Activated CD4-positive, alpha-beta T cell treated with anti-CD3 and anti-CD28 coated beads, Interleukin-2, Interleukin-6, amounts not matched to agents 100 ng/mL and 50 ng/mL, durations not matched to agents 16 hours and 8 hours (primary cell): ENCODE results near the gene ZNF385C.
A peak's percentile ranks its signal among the peaks of the same experiment; 100 is the strongest.
"Not testable (repeated sequence)": the region's sequence is repeated elsewhere in the genome, so short reads cannot be mapped to it uniquely, and the experiment has no call there.

ENCODE experiments used
- DNase-seq: peaks from one replicate; pipeline ENCODE4 v3.0.0-alpha.2; 2020

ZNF385C gene

DNA sequence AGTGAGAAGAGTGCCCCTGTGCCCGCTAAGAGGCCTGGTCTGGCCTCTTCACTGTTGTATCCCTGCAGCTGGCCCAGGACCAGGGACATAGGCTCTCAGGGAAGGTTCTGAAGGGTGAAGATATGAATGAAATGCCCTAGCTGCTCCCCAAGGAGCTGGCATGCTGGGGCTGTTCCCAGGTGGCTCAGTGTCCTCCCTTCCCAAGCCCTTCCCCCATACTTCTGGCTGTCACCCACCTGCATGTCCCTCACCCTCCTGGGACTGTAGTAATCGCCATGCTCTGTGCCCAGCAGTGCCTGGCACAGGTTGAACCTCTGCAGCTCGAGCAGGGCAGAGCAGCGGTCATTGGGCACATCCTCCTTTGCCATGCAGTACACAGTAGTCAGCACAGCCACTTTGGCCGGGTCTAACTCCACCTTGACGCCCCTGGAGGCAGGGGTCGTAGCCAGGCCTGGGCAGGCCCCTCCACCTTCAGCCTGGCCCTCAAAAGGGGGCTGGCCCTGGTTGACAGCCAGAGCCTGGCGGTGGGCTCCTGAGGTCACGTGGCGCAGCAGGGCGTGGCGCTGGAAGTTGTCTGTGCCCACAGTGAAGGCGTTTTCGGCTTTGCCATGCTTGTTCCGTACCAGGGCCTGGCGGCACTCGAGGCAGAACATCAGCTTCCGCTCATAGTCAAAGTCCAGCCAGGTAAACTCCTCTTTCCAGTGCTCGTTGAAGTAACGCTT, 55.5 kb downstream of the ZNF385C start:
- DNase-seq = no peak

DNA sequence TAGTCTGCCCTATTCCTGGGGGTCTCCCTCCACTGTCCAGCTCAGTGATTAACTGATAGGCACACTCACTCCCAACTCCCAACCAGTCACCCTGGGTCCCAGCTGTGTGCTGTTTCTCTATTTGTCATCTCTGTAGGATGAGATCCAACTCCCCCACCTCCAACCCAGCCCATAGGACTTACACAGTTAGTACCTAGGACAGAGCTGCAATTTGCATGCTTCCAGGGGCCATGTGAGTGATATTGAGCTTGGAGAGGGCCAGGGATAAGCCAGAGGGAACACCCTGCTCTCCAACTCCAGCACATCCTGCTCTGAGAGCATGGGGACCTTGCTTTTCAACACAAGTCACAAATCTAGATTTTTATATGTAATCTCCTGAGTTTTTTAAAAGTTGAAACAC, 56.7 kb downstream of the ZNF385C start:
- DNase-seq = no peak

DNA sequence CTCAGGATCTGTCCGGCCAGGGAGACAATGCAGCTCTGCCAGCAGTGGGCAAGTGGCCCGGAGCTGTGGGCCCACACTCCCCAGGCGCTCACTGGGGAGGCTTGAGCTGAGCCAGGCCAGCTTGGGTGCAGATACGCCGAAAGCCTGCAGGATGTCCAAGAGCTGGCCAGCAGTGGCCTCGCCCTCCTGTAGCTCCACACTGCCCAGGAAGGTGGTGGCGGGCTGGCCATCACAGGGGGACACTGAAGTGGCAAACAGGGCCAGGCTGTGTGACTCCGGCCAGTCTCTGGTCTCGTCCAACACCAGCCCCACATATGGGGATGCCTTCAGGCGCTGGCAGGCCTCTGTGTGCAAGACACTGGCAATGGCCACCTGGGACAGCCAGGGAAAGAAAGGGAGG, 57.5 kb downstream of the ZNF385C start:
- no peak for DNase-seq

DNA sequence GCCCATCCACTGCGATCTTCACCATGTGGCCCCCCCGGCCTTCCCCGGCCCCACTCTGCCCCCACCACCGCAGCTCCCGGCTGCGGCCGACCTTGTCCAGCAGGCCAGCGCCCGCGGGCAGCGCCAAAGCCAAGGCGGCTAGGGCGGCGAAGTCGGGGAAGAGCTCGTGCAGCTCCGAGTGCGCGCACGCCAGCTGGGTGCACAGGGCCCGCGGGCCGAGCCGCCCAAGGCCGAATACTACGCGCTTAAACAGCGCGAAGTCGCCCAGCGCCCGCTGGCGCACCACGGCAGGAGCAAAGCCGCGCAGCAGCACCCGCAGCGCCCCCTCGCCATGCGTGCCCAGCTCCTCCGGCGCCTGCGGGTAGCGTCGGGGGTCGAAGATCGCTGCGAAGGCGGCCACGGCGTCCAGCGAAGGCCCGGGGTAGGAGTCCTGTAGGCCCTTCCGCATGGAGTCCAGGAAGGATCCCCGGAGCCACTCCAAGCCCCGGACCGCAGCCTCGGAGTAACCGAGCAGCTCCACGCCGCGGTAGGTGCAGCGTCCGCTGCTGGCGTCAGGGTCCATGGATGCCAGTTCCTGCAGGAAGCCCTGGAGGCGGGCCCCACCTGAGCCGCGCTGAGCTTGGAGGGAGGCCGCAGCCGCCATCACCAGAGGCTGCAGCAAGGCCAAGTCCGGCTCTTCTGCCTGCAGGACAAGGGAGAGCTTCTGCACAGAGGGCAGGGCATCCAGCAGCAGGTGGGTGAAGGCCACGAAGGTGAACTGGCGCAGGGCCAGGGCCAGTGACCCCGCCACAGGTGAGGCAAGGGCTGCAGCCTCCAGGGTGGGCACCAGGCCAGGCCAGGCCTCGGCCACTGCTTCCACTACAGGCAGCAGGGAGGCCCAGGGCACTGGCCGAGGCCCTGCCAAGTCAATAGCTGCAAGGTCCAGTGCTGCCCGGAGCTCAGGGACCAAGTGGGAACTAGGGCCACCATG, 58.2 kb downstream of the ZNF385C start:
- DNase-seq = no peak

DNA sequence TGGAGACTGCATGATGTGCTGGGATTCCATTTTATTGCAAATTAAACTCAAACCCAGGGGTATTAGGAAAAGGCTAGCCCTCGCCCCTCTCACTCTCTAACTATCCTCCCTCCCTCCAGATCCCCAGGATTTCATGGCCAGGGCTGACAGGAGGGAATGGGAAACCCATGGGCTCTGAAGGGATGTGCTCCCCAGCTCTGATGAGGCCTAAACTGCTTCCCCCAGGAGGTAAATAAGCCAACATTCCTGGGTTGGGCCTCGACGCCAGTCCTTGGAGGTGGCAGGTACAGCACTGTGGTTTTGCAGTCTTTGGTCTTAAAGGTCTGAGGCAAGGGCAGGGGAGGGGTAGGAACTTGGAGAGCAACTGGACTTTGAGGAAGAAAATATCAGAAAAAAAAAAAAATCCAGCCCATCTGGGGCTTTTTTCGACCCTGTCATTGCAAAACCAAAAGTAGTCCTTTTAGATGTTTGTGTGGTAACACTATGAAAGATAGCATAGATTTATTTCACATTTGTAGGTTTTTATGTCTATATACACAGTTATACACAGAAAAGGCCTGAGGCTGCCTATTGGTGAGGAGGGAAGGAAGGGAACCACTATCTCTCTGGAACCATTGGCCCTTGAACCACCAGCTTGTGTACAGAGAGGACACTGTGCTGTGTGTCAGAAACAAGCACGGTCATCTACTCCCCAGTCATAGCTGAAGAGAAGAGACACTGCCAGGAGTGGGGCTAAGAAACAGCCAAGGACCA, 59.9 kb downstream of the ZNF385C start:
- DNase-seq = no peak

DNA sequence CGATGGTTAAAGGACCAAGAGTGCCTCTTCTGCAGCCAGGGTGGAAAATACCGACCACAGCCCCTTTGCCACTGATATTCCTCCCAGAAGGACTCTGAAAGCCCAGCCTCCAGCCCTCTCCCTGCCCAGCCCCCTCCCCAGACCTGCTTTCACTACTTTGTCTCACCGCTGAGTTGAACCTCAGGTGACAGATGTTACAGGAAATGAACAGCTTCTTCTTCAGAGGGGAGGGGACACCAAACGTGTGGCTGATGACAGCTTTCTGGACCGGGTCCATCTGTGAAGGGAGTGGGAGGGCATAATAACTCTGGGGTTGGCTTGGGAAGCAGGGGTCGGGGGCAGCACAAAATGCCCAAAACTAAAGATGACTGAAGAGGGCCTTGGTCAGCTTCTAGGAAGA, 64.2 kb downstream of the ZNF385C start:
- no peak for DNase-seq

DNA sequence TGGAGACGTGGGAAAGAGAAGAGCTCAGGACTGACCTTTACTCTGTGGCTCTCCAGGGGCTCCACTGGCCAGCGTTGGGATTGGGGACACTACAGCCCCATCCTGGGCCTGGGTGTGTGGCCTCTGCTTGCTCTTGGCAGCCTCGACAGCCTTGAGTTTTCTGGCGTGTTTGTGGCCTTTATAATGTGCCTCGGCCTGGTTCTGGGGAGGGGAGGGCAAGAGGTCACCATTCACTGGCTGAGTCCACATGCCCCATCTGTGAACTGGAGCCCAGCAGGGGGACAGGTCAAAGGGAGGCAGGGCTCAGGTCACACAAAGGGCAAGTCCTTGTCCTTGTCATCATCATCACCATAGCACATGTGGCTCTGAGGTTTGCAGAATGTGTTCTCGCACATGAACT, 66.7 kb downstream of the ZNF385C start:
- no peak for DNase-seq

DNA sequence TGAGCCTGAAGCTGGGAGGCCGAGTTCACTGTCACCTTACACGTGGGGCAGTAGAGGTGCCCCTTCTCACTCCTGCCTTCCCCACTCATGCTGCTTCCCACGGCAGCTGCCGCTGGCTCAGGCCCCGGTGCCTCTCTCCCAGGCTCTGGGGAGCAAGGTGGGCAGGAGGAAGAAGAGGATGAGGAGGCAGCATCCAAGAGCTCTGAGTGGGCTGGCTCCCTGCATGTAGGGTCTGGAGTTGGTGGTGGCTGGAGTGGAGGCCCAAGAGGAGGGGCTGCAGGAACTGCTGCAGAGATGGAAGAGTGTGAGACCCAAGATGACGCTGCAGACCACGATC, 69.5 kb downstream of the ZNF385C start:
- no peak for DNase-seq

DNA sequence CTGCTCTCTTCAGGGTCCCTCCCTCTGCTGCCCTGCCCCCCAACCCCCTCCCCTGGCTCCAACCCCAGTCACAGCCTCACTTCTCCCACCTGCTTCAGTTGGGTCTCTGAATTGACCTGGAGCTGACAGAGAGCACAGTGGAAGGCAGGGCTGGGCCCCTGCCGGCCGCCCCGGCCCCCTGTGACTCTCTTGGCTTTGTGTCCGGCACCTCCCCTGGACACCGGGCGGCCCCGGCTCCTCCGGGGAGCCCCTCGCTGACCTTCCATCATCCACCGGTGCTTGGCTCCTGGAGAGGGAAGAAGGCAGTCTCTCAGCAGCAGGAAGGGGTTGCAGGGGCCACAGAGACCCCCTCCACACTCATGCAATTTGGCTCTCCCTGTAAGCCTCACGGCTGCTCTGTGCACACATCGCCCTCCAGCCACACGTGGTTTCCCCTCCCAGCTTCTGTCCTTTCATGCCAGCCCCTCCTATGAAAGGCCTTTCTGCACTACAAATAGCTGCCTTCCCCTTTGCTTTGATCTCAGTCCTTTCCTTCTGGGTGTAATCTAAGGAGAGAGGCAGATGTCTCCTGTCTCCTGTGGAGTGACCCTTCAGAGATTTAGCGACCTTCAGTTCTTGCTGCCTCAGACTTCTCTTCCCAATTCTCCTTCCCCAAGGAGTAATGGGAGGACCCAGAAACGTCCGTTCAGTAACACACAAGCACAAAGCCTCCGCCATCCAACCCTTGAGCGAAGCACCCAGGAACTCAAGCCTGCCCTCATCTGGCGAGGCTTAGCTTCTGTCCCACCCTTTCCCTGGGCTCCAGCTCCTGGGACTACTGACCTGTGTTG, 70.1 kb downstream of the ZNF385C start:
- DNase-seq = no peak

DNA sequence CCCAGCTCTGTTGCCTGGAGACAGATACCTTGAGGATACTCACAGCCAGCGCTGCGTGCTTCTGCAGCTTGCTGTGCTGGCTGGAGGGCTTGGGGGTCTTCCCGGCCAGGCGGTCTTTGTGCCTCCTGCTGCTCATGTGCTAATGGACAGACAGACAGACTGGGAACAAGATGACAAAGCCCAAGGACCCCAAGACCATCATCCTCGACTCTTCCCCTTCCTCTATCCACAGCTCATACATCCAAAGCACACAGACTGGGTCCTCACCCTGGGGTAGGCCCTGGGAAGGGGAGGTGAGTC, 70.7 kb downstream of the ZNF385C start:
- no peak for DNase-seq

DNA sequence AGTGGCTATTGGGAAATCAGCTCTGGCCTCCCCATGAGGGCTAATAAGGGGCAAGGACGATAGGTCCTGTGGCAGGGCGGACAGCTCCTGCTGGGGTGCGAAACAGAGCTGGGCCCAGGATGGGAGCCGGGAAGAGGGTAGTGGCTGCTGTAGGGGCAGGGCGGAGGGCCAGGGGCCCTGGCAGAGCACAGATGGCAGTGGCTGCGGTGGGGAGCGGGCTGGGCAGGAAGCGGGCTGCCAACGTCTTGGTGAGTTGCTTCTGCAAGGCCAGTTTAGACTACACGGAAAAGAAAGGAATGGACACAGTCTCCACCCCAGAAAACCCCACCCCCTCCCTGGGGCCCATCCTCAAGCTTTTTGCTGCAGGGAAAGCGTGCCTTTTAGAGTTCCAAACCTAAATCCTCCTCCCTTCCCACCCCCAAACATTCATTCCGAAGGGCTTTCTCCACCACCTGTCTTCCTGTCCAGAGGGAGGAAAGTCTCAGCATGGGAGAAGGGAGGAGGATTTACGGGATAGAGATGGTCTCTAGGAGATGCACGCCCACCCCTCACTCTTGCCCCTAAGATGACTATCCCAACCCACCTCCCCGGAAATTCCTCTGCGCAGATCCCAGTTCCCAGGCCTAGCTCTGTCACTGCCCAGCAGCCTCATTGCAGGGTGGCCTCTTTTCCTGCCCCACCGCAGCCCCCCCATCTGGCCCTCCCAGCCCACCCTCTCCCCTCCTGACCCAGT, 71.2 kb downstream of the ZNF385C start:
- DNase-seq = no peak

DNA sequence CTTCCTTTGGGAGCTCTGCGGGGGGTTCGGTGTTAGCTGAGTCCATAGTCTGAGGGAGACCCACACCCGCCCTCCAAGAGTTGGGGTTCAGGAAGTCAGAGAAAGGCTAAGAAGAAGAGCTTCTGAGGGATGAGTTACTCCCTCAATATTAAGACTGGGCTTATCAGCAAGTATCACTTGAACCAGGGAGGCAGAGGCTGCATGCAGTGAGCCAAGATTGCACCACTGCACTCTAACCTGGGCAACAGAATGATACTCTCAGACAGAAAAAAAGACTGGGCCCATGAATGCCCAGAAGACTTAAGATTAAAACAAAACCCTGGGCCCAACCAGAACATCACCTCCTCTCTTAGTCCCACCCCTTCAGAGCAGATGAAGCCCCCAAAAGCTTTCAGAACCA, 72.3 kb downstream of the ZNF385C start:
- DNase-seq = no peak

DNA sequence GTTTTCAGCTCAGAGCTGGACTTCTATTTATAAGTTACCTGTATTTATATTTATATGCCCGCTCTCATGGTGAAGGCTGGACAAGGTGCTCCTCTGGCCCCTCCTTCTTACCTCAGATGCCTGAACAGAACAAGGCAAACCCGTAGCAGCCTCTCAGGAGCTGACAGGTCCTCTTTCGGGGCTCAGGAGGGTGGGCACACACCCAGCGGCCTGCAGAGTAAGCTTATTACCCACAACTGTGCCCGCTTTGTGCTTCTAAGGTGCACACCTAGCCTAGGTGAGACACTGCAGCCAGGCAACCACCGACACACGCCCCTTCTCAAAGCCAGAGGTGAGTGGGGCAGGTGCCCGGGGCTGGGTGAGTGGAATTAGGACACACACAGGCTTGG, 73.1 kb downstream of the ZNF385C start:
- DNase-seq = no peak

DNA sequence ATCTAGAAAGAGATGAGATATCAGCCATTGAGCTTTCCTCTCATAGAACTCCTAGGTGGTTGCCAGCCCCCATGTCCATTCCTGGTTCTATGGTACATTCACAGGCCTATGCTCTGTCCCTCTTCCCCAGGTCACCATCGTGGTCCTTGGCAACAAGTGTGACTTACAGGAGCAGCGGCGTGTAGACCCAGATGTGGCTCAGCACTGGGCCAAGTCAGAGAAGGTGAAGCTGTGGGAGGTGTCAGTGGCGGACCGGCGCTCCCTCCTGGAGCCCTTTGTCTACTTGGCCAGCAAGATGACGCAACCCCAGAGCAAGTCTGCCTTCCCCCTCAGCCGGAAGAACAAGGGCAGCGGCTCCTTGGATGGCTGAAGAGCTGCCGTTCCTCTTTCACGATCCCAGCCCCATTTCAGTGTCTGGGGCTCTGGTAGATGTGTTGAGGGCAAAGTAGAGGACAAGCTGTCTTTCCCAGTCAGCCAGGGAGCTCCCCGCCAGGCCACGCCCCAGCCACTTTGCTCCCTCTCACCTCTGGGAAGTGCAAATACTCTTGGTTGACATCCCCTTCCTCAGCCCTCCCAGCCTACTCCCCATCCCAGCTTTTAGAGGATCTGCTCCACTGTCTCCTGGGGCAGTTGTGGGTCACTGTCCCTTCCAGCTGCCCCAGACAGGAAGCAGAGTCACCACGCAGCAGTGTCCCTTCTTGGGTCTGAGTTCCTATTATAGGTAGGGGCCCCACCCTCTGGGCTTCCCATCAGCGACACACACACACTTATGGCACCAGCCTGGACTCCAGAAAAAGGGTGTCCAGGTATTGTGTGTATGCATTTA, 74.5 kb downstream of the ZNF385C start:
- no peak for DNase-seq

DNA sequence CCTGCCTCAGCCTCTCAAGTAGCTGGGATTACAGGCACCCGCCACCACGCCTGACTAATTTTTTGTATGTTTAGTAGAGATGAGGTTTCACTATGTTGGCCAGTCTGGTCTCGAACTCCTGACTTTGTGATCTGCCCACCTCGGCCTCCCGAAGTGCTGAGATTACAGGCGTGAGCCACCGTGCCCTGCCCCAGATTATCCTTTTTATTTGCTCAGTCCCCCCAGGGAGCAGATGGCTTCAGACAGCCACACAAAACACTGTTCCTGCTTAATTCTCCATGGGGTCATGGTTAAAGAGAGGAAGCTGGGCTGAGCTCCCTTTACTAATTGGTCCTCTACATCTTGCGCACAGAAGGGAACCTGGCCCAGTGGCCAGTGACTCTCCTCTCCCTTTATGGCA, 77.4 kb downstream of the ZNF385C start:
- DNase-seq = not testable (repeated sequence)

DNA sequence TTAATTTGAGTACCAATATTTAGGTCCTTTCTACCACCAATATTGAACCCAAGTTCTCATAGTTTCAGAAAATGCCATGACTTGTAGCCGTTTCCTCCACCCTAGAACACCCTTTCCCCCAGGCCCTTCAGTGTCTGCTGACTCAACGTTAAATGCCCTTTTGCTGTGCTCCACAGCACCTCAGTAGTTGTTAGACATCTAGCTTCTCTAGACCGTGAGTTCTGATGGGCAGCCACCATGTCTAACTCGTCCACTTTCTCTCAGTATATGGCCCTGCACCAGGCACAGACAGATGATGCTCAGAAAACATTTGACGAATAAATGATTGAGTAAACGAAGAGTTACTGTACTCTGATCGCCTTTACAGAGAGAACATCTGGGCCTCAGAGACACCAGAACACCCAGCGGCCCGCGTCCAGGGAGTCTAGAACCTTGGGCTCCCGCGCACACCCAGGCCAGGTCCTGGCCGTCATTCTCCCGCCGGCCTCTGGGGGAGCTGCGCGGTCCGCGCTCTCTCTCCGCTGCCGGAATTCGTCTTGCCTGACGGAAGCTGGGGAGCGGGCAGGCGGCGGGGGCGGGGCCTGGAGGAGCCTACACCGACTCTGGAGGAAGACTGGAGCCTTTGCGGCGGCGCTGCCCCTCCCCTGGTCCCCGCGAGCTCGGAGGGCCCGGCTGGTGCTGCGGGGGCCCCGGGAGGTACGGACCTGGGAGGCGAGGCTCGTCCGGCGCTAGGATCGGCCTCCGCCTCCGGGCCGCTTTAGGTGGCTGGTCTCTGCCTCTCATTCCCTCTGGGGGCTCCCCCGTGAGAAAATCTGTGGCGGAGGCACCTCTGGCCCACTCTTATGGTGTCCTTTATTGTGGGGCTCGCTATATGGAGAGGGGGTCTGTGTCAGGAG, 78.5 kb downstream of the ZNF385C start, which contains the start of gene NKIRAS2:
Gene NKIRAS2 (plus strand): TSS at position 582 of the 896 bp plus-strand sequence. CDS start 1,488 bp downstream, outside the sequence.
- peak; percentile 97 for DNase-seq

DNA sequence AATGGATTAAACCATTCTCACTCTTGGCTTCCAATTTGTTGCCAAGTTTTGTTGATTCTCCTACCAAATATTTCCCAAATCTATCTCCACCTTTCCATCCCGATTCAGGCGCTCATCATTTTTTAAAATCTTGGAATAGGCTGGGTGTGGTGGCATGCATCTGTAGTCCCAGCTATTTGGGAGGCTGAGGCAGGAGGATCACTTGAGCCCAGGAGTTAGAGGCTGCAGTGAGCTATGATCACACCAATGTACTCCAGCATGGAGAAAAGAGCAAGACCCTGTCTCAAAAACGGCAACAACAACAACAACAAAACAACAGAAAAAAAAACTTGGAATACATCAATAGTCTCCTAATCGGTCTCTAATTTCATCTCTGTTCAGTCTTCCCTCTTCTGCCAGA, 79.3 kb downstream of the ZNF385C start:
- no peak for DNase-seq

DNA sequence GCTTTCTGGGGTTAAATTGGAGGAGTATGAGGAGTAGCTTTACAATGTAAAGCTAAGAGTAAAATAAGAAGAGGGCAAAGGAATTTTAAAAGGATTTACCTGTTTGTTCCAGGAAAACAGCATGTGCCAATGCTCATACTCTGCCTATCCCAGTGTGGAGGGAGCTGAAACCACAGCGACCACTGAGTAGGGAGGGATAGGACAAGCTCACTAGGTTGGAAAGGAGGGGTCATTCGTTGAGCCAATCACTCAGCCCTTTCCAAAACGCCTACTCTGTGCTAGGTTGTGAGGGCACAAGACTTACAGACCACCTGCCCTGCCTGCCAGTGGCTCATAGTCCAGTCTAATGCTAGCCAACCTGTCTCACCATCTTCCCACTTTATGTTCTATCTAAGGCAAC, 79.9 kb downstream of the ZNF385C start:
- DNase-seq = no peak

DNA sequence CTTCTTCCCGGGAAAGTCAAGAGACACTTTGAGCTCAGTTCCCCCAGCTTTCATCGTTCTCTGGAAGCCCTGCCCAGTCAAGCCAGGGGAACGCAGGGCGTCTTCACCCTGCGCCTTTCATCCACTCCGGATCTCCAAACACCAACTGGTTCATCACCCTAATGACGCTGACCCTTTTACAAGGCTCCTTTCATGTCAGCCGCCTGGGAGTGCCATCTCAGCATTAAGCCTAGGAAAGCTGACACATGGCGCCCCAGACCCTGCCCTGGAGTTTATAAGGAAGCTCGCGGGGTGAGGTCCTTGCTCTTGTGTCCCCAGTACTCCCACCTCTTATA, 80.4 kb downstream of the ZNF385C start:
- no peak for DNase-seq
